ENCODE data around the gene COL9A1. TPM values are rescaled to one million over a fixed set of nuclear protein-coding genes. Genes with fewer than 3 reads are reported as not detected.

The COL9A1 gene
- total RNA-seq, 1 donor from 2014 or later, result not detected

DNA sequence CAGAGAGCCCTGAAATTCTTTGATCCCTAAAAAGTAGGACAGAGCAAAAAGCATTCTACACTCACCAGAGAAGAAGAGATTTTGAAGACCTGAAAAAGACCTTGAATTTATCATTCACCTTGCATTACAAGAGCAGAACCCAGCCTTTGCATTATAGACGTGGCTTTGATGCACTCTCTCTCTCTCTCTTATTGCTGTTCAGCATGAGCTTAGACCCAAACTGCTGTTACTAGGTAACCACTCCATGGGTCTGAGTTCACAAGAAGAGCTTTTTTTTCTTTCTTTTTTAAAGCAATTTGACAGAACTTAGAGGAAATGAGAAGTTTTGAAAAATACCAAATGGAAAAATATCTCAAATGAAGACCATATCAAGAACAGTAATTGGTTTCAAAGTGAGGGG lies 44.4 kb downstream of the COL9A1 start:
- TF ChIP-seq, protein P1, sequence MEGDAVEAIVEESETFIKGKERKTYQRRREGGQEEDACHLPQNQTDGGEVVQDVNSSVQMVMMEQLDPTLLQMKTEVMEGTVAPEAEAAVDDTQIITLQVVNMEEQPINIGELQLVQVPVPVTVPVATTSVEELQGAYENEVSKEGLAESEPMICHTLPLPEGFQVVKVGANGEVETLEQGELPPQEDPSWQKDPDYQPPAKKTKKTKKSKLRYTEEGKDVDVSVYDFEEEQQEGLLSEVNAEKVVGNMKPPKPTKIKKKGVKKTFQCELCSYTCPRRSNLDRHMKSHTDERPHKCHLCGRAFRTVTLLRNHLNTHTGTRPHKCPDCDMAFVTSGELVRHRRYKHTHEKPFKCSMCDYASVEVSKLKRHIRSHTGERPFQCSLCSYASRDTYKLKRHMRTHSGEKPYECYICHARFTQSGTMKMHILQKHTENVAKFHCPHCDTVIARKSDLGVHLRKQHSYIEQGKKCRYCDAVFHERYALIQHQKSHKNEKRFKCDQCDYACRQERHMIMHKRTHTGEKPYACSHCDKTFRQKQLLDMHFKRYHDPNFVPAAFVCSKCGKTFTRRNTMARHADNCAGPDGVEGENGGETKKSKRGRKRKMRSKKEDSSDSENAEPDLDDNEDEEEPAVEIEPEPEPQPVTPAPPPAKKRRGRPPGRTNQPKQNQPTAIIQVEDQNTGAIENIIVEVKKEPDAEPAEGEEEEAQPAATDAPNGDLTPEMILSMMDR (conservative IDR thresholded peaks at IDR 0.05; ENCODE audit: low read depth, low read length), result no peak
- no peak overlapping the region for H3K4me3 ChIP-seq (ENCODE audit: low read depth, low read length)
- DNase-seq (ENCODE audit: low read depth), result no peak

DNA sequence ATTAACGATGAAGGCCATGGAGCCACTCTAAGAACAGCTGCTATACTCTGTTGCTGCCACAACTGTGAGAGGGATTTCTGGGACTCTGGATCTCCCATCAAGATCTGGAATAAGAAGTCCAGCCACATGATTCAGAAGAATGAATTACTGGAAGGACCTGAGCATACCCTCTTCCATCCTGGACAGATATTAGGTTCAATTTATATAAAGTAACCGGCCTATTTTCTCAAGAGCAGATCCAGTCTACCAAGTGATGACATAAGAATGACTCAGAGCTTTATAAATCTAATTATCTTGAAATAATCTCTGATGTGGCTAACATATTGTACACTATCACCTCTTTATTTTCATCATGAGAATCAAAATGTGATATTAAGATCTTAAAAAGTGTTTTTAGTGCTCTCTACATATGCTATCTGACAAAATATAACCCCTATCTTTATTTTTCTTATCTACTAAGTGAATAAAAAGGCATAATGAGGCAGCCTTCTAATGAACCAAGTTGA lies 45.1 kb downstream of the COL9A1 start:
- no peak overlapping the region for H3K4me3 ChIP-seq (ENCODE audit: low read depth, low read length)
- no peak for DNase-seq (ENCODE audit: low read depth)
- TF ChIP-seq, protein P1 (conservative IDR thresholded peaks at IDR 0.05; ENCODE audit: low read depth, low read length), result no peak

DNA sequence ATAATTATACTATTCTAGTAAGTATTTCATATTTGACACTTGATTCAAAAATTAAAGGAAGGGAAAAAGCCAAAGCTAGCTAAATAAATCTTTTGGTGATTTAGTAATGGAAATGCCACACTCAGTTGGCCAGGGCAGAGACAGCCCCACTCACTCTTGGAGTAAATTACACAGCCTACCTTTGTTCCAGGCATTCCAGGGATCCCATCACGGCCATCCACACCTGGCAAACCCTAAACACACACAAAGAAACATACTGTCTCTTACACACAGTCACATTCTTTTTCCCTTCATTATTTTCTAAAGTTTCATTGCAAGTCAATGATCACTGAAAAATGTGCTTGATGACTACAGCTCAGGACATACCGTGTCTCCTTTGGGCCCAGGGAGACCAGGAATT lies 48.1 kb downstream of the COL9A1 start:
- no peak overlapping the region for H3K4me3 ChIP-seq (ENCODE audit: low read depth, low read length)
- DNase-seq (ENCODE audit: low read depth), result no peak
- TF ChIP-seq, protein P1 (conservative IDR thresholded peaks at IDR 0.05; ENCODE audit: low read depth, low read length), result no peak

DNA sequence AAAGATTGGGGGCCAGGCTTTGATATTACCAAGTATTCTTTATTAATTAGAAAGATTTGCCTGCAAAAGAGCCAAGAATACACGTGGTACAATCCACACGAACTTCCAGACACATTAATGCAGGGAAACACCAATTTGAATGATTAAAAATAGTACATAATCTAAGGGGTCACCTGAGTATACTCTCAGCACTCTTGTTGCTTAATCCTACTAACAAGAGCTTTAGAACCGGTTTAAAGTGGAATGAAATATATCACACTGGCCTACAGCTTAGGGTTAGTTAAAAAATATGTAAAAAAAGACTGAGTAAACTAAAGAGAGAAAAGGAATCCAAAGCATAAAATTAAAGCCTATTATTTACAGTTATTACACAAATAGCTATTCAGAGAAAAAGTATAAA lies 49.0 kb downstream of the COL9A1 start:
- TF ChIP-seq, protein P1 (conservative IDR thresholded peaks at IDR 0.05; ENCODE audit: low read depth, low read length), result no peak
- H3K4me3 ChIP-seq (ENCODE audit: low read depth, low read length), result no peak overlapping the region
- DNase-seq (ENCODE audit: low read depth), result no peak

DNA sequence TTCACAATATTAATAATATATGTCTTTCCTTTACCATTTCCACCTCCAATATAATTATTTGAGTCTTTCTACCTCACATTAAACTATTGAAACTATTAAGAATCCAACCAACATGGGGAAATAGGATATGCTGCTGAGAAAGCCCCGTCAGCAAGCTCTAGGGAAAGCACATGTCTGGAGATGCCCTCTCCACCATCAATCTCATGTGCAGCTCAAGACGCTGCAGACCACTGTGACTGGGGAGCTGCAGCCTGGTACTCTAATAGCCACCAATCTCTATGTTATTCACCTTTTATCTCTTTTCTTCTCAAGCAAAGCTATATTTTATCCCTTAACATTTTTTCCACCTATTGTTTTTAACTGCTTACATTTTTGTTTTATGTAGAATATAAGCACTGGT lies 50.3 kb downstream of the COL9A1 start:
- TF ChIP-seq, protein P1 (conservative IDR thresholded peaks at IDR 0.05; ENCODE audit: low read depth, low read length), result no peak
- no peak for DNase-seq (ENCODE audit: low read depth)
- no peak overlapping the region for H3K4me3 ChIP-seq (ENCODE audit: low read depth, low read length)

DNA sequence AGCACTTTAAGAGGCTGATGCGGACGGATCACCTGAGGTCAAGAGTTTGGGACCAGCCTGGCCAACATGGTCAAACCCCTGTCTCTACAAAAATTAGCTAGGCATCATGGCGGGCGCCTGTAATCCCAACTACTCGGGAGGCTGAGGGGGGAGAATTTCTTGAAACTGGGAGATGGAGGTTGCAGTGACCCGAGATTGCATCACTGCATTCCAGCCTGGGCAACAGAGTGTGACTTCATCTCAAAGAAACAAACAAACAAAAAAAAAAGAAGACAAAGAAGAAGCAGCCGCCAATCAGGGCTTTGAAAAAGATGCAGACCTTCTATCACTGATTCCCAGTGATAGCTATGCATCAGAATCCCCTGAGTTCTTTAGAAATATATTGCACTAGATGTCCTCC lies 56.8 kb downstream of the COL9A1 start:
- DNase-seq (ENCODE audit: low read depth), result no peak
- TF ChIP-seq, protein P1 (conservative IDR thresholded peaks at IDR 0.05; ENCODE audit: low read depth, low read length), result no peak
- H3K4me3 ChIP-seq (ENCODE audit: low read depth, low read length), result no peak overlapping the region

DNA sequence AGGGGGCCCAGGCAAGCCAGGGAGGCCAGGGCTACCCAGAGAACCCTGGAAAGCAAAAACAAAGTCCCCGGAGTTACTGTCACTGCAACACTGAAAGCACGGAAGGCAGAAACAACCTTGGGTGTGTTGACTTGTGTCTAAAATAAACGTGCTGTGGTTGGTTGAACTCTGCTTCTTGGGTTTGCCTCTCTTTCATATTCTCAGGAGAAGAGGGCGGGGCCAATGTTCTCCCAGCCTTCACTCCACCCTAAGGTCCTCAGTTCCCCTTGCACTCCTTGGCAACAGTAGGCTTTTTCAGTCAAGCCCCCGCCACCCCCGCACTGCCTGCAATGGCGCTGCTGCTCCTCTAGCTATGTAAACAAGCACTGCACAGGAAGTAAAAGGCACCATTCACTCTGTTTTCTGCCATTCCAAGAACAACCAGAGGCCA lies 60.9 kb downstream of the COL9A1 start:
- DNase-seq (ENCODE audit: low read depth), result no peak
- TF ChIP-seq, protein P1 (conservative IDR thresholded peaks at IDR 0.05; ENCODE audit: low read depth, low read length), result no peak
- H3K4me3 ChIP-seq (ENCODE audit: low read depth, low read length), result no peak overlapping the region
